Kidney (tissue), 14 donors: ENCODE measurements around the gene FXYD3. TPM values are rescaled to one million over a fixed set of nuclear protein-coding genes. Genes with fewer than 3 reads are reported as not detected.

Experiments used
- DNase-seq, 5 donors: peaks; one replicate each; pipeline ENCODE4 v3.0.0-alpha.2; 2013 to 2020
- FAIRE-seq: peaks from 2 replicates; lab custom pipeline; 2012; peaks lifted over from hg19 to GRCh38; lab: Jason Lieb, UNC
- H3K27ac ChIP-seq, 2 donors: one replicate each; pipeline ENCODE4 v1.7.0; 2013; ENCODE audit warnings: low read depth in 2 of 2, low read length in 2 of 2, inconsistent platforms in 1 of 2
- H3K27me3 ChIP-seq: one replicate; pipeline ENCODE4 v1.7.1; 2013; ENCODE audit warnings: low read length, inconsistent platforms; ENCODE audit not compliant: control insufficient read depth, insufficient read depth
- H3K36me3 ChIP-seq, 3 donors: one replicate each; pipeline versions ENCODE4 v1.7.0 to v1.7.1; 2013; ENCODE audit warnings: low read length in 3 of 3, control low read depth in 1 of 3, inconsistent platforms in 1 of 3; ENCODE audit not compliant: insufficient read depth in 3 of 3, control insufficient read depth in 2 of 3
- H3K4me1 ChIP-seq, 3 donors: one replicate each; pipeline versions ENCODE4 v1.7.0 to v1.7.1; 2013; ENCODE audit warnings: low read length in 3 of 3, inconsistent platforms in 1 of 3, low read depth in 1 of 3; ENCODE audit not compliant: control insufficient read depth in 2 of 3, insufficient read depth in 2 of 3
- H3K4me3 ChIP-seq, 3 donors: one replicate each; pipeline versions ENCODE4 v1.7.0 to v1.8.1; 2013; ENCODE audit warnings: low read length in 3 of 3, control low read depth in 1 of 3, inconsistent platforms in 1 of 3
- H3K9ac ChIP-seq, 3 donors: one replicate each; pipeline versions ENCODE4 v1.7.0 to v1.7.1; 2013; ENCODE audit warnings: low read length in 3 of 3, control low read depth in 1 of 3, inconsistent platforms in 1 of 3
- H3K9me3 ChIP-seq, 3 donors: one replicate each; pipeline versions ENCODE4 v1.7.0 to v1.7.1; 2013; ENCODE audit warnings: low read length in 3 of 3, control low read depth in 1 of 3, inconsistent platforms in 1 of 3; ENCODE audit not compliant: control insufficient read depth in 2 of 3, insufficient read depth in 1 of 3
- CTCF ChIP-seq: IDR thresholded peaks from 3 replicates; pipeline ENCODE4 v1.5.1; 2012; ENCODE audit warnings: mild to moderate bottlenecking, moderate library complexity, borderline replicate concordance; ENCODE audit not compliant: insufficient read depth; ENCODE audit errors: extremely low read depth
- intact Hi-C: fragments of 100-400 bp; cut with DNase I; formaldehyde crosslinking; loops from one replicate; pipeline ENCODE4 v1.11.1; 2022
- polyA plus RNA-seq: library from polyadenylated mRNA; stranded (reverse); fragments of 350-450 nt; fragmentation: Illumina TruSeq; extraction: RNeasy Lipid Tissue Mini Kit (QIAGEN cat#74804); gene quantifications from one replicate; pipeline ENCODE4 v1.2.3, GENCODE V29; 2014; ENCODE audit warnings: low read depth, low replicate concordance; ENCODE audit not compliant: insufficient read depth
- total RNA-seq: library from RNA; stranded (reverse); fragmentation: NEBNext Ultra II Directional; extraction: Animal tissue kit (Norgen Biotek cat#: 25700); gene quantifications from one replicate; pipeline ENCODE4 v1.2.1, GENCODE V29; 2021
- donor health status: control.
- donor health status: control.
- donor health status: control.
- donor health status: control.
- donor health status: control.
- donor health status: DM: yes; HTN: yes; CAD: no.
- donor health status: Normal renal cell carcinoma (clear cell type).

FXYD3 gene
- total and polyA plus RNA-seq, 2 donors from 2014 or later = 26.4 to 33.7 TPM

- Histone ChIP-seq H3K9me3 (no peaks in the 10 kb centered on the region), H3K36me3 (no peaks in the 10 kb centered on the region), H3K27me3 (no peaks in the 10 kb centered on the region), H3K9ac (no peak overlapping the region), H3K27ac (no peak overlapping the region), H3K4me1 (peaks cover 0 to 3% (median 2%) of the 10 kb centered on the region in 3 donors), H3K4me3 (no peak overlapping the region)
- DNase-seq (no peak), FAIRE-seq (no peak)
- TF ChIP-seq CTCF = no peak
- intact Hi-C loops = no loop called here
Measured at GRCh38 chr19:35132254-35132653, 16.6 kb downstream of the FXYD3 start.

- Histone ChIP-seq H3K27ac (no peak overlapping the region), H3K36me3 (no peaks in the 10 kb centered on the region), H3K27me3 (no peaks in the 10 kb centered on the region), H3K9me3 (no peaks in the 10 kb centered on the region), H3K4me3 (no peak overlapping the region), H3K4me1 (peaks cover 0 to 6% (median 2%) of the 10 kb centered on the region in 3 donors), H3K9ac (no peak overlapping the region)
- FAIRE-seq (no peak), DNase-seq (no peak)
- TF ChIP-seq CTCF = no peak
- intact Hi-C loops = no loop called here
Measured at GRCh38 chr19:35133826-35134225, 18.2 kb downstream of the FXYD3 start.

DNA sequence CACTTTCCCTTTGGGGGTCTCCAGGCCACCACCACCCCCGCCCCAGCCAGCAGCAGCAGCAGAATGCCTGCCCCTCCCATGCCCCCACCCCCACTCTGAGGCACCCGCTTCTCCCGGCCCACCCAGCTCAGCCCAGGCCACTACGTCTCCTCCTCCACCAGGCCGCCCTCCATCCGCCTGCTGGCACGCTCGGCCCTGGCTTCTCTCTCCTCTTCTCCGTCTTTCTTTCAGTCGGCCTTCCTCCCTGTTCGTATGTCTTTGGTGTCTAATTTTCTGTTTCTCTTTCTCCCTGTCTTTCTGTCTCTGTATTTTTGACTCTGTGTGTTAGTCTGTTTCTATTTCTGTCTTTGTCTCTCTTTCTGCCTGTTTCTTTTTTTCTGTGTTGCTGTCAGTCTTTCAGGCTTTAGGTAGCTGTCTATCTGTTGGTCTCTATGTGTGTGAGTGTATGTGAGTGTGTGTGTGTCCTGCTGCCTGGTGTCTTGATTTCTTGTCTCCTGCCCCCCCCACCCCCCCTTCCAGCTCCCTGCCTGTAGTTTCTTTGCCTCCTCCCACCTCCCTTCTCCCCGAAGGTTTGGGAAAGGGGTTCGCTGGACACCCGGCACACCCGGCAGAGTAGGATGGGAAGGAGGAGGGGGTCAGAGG lies 19.1 kb downstream of the FXYD3 start, which contains the start of gene LGI4:
Gene LGI4, minus strand, starts transcription at position 459 of the 642 bp plus-strand sequence. Its CDS starts 379 bp downstream, at position 80.
- TF ChIP-seq CTCF = no peak
- intact Hi-C loops = no loop called here
- Histone ChIP-seq H3K9me3 (no peaks in the 10 kb centered on the region), H3K4me1 (peaks cover 0 to 6% (median 2%) of the 10 kb centered on the region in 3 donors), H3K4me3 (no peak within 1 kb of the TSS), H3K9ac (peak within 1 kb of the TSS in 1 of 3 donors; percentile 10), H3K36me3 (no peaks in the 10 kb centered on the region), H3K27me3 (no peaks in the 10 kb centered on the region), H3K27ac (peak within 1 kb of the TSS in 1 of 2 donors; percentile 51)
- no peak for FAIRE-seq
- DNase-seq = no peak
